Inferior parietal cortex (tissue), 1 donor: Measurements from ENCODE around the gene SRM.
"Not testable (repeated sequence)": the region's sequence is repeated elsewhere in the genome, so short reads cannot be mapped to it uniquely, and the experiment has no call there.

ENCODE experiments used
- DNase-seq: peaks from one replicate; pipeline ENCODE4 v3.0.0-alpha.2; 2016; ENCODE audit errors: extremely low spot score

The SRM gene

DNA sequence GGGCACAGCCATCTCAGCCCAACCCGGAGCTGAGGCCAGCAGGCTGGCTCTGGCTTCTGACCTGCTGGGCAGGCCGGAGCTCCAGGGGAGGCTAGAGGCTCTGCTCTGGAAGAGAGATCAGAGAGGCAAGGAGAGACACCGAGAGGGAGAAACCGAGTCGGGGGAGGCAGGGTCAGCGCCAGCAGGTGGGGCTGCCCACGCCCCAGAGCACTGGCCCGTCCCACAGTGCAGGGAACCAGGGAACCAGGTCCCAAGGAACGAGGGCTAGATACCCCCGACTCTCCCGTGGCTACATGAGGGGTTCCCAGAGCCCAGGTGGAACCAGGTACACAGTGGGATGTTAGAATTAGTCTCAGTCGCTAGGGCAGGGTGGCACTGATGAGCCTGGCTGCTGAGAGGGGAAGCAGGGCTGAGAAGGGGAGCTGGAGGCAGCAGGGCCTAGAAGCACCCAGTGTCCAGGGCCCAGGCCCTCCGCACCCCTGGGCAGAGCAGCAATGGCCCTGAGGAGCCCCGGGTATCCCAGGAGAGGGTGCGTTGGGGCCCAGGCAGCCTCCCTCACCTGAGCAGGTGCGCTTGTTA is 14.9 kb downstream of the SRM start:
- DNase-seq = no peak

DNA sequence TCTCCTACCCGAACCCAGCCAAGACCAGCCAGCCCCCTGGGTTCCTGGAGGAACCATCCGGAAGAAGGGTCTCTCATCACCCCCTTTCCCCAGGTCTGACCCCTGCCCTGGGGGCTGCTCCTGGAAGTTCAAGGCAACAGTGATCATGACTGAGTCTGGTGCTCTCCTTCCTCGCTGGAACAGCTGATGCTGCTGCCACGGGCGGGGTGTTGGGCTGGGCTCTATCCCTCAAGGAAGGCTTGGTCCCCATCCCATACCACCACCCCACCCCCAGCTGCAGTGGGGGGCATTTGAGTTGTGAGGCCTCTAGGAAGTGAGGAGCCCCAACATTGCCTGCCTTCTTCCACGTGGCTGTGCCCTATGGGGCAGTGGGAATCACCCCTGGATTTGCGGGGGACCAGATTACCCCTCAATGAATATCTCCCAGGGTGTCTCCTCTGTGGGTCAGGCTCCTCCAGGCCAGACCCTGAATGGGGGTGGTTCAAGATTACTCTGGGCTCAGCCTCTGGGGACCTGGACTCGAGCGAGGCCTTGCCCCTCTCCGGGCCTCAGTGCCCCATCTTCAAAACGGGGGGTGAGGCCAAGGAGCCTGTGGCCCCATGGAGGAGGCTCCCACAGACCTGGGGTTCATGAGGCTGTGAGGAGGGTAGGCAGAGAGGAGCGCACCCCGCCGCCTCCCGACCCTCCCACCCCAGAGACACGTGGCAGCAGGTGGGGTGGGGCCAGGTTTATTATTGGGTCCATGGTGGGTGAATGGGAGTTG is 15.6 kb downstream of the SRM start:
- DNase-seq = no peak

DNA sequence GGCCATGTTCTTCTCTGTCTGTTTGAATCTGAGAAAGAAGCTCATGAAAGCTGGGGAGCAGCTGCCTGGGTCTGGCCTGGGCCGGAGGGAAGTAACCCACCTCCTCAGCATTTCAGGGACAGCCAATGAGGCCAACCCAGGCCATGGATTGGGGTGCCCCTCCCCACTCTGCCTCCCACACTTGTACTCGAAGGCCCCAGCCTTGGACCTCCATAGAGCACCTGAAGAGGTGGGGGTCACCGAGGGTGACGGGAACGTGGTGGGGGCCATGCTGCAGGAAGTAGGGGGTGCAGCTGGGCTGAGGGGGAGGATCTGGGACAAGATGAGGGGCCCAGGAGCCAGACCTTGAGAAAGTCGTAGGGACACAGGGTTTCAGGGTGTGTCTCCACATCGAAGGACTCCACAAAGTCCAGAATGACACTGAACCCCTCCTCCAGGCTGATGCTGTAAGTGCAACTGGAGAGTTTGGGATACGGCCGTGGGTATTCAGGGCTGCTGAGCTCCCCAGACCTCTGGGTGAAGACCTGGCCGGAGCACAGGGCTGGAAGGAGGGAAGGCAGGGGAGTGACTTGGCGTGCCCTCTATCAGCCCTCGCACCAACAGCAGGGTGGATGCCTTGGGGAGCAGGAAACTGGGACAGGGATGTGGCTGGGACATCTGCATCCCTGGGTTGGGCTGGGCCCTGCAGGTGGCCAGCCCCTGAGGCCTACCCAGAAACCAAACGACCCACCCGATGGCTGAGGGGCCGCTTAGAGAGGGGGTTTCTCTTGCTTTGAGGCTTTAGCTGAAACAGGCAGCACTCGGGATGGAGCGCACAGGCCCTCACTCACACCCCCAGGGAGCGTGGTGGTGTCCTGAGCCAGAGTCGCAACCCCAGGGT is 16.6 kb downstream of the SRM start:
- no peak for DNase-seq

DNA sequence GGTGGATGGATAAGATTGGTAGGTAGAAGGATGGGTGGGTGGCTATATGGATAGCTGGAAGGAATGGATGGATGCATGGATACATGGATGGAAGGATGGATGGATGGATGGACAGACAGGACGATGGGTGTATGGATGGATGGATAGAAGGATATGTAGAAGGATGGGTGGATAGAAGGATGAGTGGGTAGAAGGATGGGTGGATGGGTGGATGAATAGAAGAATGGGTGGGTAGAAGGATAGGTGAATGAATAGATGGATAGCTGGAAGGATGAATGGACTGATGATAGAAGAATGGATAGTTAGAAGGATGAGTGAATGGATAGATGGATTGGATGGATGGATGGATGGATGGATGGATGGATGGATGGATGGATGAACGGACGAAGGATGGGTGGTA is 17.8 kb downstream of the SRM start:
- no peak for DNase-seq

DNA sequence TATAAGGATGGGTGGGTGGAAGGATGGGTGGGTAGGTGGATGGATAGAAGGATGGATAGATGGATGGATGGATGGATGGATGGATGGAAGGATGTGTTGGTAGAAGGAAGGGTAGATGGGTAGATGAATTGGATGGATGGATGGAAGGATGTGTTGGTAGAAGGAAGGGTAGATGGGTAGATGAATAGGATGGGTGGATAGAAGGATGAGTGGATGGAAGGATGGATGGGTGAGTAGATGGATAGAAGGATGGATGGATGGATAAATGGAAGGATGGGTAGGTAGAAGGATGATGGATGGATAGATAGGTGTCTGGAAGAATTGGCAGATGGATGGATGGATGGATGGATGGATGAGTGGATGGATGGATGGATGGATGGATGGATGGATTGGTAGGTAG is 18.8 kb downstream of the SRM start:
- no peak for DNase-seq

DNA sequence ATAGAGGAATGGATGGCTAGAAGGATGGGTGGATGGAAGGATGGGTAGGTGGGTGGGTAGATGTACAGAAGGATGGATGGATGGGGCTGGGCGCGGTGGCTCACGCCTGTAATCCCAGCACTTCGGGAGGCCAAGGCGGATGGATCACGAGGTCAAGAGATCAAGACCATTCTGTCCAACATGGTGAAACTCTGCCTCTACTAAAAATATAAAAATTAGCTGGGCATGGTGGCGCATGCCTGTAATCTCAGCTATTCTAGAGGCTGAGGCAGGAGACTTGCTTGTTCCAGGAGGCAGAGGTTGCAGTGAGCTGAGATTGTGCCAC is 19.8 kb downstream of the SRM start:
- DNase-seq = not testable (repeated sequence)

DNA sequence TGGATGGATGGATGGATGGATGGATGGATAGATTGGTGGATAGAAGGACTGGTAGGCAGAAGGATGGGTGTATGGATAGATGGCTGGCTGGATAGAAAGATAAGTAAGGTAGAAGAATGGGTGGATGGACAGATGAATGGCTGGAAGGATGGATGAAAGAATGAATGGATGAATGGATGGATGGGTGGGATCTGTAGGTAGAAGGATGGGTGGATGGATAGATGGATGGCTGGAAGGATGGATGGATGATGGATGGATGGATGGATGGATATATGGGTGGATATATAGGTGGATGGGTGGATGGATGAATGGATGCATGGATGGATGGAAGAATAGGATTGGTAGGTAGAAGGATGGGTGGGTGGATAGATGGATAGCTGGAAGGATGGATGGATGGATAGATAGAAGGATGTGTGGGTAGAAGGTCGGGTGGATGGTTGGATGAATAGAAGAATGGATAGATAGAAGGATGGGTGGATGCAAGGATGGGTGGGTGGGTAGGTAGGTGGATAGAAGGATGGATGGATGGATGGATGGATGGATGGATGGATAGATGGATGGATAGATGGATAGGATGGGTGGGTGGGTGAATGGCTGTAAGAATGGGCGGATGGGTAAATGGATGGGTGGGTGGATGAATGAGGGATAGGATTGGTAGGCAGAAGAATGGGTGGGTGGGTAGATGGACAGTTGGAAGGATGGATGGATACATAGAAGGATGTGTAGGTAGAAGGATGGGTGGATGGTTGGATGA is 20.3 kb downstream of the SRM start:
- DNase-seq = no peak

DNA sequence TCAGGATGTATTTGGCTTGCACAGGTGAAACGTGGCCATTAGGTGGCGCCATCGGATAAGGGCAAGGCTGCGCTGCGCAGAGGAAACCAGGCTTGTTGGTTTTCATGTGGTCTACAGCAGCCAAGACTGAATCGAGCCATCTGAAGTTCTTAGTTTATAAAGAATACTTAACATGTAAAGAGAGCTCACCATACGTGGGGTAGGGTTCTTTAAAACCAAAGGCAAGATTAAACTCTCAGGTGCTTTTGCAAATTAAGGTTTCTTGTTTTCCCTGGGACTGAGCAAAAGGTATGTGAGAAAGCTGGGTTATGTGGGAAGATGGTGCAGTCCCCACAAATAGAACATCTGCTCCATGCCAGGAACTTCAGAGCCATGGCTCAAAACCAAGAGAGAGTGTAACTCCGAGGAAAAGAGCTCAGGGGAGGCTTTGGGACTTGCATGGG is 22.1 kb downstream of the SRM start:
- DNase-seq = peak; percentile 95

DNA sequence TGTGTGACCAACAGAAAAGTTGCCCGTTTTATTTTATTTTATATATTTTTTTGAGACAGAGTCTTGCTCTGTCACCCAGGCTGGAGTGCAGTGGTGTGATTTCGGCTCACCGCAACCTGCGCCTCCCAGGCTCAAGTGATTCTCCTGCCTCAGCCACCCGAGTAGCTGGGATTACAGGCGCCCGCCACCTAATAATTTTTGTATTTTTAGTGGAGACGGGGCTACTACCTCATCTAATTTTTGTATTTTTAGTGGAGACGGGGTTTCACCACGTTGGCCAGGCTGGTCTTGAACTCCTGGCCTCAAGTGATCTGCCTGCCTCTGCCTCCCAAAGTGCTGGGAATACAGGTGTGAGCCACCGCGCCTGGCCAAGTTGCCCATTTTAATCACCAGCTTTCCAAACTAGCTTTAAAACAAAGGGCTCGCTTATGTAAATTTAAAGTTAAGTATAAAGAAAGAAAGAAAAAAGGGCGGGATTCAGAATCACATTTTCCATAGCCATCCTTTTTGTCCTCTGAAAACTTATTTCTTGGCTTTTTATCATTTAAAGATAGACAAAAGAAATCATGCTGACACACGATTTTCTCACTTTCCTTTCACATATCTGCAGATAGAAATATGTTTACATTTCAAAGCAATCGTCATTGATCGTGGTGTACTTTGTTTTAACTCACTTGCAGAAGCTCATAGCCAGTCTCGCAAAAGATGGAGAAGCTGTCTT is 22.6 kb downstream of the SRM start:
- DNase-seq = not testable (repeated sequence)

DNA sequence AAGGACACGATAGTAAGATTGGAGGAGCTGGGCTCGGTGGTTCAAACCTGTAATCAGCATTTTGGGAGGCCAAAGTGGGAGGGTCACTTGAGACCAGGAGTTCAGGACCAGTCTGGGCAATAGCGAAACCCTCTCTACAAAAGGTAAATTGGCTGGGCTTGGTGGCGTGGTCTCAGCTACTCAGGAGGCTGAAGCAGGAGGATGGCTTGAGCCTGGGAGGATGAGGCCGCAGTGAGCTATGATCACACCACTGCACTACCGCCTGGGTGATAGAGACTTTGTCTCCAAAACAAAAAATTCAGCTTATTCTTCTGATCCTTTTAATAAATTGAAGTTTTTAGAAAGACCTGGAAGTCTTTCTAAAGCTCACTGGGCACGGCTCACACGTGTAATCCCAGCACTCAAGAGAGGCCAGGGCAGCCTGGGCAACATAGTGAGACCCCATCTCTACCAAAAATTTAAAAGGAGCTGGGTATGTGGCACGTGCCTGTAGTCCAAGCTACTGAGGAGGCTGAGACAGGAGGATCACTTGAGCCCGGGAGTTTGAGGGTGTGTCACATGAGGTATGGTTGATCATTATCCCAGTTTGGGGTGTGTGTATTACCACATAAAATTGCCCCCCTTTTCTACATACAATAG is 28.1 kb downstream of the SRM start:
- DNase-seq = no peak

DNA sequence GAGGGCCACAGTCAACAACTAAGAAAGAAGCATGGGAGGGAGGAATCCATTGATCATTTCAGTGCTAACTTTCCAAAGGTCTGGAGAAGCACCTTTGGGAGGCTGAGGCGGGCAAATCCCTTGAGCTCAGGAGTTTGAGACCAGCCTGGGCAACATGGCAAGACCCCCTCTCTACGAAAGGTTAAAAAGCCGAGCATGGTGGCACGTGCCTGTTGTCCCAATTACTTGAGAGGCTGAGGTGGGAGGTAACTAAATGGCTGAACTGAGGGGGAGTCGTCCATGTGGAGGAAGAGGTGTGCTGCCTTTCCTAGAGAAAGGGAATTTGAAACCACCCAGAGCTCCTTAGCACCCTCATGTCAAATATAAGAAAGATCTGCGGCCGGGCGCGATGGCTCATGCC is 29.0 kb downstream of the SRM start:
- DNase-seq = no peak

DNA sequence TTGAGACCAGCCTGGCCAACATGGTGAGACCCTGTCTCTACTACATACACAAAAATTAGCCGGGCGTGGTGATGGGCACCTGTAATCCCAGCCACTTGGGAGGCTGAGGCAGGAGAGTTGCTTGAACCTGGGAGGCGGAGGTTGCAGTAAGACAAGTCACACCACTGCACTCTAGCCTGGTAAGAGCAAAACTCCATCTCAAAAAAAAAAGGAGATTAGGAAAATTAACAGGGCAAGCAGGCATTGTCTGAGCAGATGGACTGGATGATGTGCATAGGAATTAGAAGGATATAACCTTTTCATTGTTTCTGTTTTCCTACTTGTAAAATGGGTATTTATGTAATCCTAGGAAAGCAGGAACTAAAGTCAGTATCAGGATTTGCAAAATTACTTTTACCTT is 31.8 kb downstream of the SRM start:
- DNase-seq = no peak

DNA sequence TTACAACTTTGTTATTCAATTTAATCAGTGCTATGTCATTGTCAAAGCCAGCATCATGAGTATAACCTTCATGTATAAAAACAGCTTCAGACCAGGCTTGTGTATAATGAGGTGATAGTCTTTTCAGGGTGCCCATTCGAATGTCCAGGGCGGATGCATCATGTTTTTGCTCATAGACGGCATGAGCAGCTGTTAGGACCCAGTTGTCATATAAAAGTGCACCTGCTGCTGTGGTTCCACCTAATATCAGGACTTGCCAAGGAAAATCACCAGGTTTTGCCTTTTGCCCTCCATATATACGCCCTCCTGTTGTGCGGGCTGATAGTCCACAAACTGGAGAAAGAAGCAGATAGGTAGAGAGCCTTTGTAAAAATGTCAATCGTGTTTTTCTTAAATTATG is 32.5 kb downstream of the SRM start:
- DNase-seq = no peak

DNA sequence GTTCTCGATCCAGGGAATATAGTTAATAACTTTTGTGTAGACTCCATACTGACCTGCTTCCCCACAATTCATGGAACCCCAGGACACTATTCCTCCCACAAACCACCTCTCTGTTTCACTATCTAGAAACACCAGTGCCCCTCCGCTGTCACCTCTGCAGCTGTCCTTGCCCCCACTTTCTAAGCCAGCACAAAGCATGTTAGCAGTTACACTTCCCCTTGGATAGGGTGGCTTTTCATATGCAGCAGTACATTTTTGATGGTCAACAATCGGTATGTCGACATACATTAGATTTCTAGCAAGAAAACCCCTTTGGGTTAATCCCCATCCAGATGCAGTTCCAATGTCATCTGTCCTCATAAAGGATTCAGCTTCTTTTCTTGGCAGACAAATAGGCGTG is 32.9 kb downstream of the SRM start:
- DNase-seq = no peak

DNA sequence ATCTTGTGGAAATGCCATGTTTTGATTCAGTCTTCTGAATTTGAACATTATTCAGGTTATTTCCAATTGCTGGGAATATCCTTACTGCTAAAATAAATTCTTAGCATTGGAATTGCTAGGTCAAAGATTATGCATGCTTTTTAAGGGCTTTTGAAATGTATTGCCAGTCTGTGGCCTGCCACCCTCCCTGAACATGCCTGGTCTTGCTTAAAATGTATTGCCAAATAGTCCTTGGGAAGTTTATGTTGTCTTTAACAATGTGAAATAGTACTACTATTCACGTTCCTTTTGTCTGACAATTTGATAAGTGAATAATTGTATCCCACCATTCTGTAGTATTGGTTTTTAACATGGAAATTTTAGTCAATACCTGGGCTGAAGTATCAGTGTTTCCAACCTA is 33.8 kb downstream of the SRM start:
- DNase-seq = no peak

DNA sequence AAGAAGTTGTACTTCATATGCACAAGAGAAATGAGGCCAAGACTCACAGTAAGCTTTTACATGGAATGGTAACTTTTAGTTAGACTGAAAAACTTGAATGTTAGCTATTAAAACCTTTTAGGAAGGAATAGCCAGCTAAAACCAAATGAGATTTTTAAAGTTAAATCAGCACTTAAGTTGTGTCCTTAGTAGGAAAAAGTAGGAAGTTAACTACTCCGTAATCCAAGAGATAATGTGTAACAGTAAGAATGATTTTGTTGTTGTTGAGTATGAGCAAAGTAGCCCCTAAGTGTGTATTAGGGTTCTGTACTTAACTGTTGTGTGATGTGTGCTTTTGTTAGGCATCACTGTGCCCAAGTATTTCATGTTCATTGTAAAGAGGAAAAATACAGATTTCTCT is 34.2 kb downstream of the SRM start:
- no peak for DNase-seq

DNA sequence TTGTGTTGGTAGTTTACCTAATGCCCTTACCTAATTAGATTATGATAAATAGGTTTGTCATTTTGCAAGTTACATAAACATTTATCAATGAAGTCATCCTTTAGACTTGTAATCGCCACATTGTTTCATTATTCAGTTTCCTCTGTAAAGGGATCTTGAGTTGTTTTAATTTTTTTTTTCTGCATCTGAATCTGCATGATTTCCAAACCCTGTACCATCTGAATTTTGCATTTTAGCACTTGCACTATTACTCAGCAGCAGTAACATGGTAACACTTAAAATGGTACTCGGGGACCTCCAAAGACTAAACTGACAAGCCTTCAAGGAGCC is 35.0 kb downstream of the SRM start:
- no peak for DNase-seq

DNA sequence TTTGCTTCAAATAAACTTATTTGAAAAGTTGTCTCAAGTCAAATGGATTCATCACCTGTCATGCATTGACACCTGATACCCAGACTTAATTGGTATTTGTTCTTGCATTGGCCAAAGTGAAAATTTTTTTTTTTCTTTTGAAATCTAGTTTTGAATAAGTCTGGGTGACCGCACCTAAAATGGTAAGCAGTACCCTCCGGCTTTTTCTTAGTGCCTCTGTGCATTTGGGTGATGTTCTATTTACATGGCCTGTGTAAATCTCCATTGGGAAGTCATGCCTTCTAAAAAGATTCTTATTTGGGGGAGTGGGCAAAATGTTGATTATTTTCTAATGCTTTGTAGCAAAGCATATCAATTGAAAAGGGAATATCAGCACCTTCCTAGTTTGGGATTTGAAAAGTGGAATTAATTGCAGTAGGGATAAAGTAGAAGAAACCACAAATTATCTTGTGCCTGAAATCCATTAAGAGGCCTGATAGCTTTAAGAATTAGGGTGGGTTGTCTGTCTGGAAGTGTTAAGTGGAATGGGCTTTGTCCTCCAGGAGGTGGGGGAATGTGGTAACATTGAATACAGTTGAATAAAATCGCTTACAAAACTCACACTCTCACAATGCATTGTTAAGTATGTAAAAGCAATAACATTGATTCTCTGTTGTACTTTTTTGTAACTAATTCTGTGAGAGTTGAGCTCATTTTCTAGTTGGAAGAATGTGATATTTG is 35.5 kb downstream of the SRM start:
- no peak for DNase-seq

DNA sequence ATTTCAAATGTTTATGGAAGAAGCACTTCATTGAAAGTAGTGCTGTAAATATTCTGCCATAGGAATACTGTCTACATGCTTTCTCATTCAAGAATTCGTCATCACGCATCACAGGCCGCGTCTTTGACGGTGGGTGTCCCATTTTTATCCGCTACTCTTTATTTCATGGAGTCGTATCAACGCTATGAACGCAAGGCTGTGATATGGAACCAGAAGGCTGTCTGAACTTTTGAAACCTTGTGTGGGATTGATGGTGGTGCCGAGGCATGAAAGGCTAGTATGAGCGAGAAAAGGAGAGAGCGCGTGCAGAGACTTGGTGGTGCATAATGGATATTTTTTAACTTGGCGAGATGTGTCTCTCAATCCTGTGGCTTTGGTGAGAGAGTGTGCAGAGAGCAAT is 36.6 kb downstream of the SRM start:
- no peak for DNase-seq

DNA sequence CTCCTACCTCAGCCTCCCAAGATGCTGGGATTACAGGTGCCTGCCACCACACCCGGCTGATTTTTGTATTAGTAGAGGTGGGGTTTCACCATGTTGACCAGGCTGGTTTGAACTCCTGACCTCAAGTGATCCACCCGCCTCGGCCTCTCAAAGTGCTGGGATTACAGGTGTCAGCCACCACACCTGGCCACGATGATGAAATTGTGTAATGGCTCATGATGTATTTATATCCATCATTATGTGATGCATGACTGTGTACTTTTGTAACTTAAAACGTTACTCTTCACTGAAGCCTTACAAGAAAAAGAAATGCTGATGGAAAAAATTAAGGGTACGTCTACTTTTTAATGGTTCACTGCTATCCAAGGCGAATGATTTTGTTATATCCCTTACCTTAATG is 39.8 kb downstream of the SRM start:
- DNase-seq = no peak

DNA sequence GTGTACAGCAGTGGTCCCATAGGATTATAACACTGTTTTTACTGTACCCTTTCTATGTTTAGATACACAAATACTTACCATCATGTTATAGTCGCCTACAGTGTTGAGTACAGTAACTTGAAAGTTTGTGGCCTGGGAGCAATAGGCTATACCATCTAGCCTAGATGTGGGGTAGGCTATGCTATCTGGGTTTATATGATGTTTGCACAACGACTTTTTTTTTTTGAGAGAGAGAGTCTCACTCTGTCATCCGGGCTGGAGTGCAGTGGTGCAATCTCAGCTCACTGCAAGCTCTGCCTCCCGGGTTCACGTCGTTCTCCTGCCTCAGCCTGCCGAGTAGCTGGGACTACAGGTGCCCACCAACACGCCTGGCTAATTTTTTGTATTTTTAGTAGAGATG is 40.5 kb downstream of the SRM start:
- not testable (repeated sequence) for DNase-seq
